ENCODE results near the gene ARCN1.

The ARCN1 gene

DNA sequence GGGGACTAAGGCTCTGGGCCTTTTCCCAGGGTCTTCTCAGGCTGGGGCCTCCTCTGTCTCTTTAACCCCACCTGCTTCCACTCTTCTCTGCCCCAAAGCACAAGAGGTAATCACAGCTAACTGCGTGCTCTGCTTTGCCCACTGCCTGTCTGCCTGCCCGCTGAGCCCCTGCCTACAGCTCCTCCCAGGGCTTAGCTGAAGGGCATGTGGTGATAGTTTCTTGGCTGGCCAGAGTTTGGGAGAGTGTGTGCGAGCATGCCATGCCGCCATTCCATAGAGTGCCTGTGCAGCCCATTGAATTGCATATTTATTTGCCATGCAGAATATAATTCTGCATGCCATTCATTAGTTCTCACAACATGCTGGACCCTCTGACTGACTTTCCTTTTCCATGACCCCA is 67.7 kb downstream of the ARCN1 start:
- TF ChIP-seq, protein P1, sequence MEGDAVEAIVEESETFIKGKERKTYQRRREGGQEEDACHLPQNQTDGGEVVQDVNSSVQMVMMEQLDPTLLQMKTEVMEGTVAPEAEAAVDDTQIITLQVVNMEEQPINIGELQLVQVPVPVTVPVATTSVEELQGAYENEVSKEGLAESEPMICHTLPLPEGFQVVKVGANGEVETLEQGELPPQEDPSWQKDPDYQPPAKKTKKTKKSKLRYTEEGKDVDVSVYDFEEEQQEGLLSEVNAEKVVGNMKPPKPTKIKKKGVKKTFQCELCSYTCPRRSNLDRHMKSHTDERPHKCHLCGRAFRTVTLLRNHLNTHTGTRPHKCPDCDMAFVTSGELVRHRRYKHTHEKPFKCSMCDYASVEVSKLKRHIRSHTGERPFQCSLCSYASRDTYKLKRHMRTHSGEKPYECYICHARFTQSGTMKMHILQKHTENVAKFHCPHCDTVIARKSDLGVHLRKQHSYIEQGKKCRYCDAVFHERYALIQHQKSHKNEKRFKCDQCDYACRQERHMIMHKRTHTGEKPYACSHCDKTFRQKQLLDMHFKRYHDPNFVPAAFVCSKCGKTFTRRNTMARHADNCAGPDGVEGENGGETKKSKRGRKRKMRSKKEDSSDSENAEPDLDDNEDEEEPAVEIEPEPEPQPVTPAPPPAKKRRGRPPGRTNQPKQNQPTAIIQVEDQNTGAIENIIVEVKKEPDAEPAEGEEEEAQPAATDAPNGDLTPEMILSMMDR (IDR thresholded peaks at IDR 0.05; ENCODE audit: insufficient read depth, low read length, missing control alignments): no peak
- H3K4me3 ChIP-seq (ENCODE audit: low read depth, low read length): no peak overlapping the region
- DNase-seq (ENCODE audit: low read depth, low spot score): no peak
- ChIA-PET POLR2A (interaction anchor here (1.0 to 5.3 kb wide), 2 partner anchors 13 to 18 kb away, joined by 3 to 32 read pairs; no protein-coding TSS in a partner anchor), CTCF (interaction anchor here (0.8 to 1.3 kb wide), 4 partner anchors 13 to 39 kb away, joined by 3 to 4 read pairs (median 3); no protein-coding TSS in a partner anchor)

DNA sequence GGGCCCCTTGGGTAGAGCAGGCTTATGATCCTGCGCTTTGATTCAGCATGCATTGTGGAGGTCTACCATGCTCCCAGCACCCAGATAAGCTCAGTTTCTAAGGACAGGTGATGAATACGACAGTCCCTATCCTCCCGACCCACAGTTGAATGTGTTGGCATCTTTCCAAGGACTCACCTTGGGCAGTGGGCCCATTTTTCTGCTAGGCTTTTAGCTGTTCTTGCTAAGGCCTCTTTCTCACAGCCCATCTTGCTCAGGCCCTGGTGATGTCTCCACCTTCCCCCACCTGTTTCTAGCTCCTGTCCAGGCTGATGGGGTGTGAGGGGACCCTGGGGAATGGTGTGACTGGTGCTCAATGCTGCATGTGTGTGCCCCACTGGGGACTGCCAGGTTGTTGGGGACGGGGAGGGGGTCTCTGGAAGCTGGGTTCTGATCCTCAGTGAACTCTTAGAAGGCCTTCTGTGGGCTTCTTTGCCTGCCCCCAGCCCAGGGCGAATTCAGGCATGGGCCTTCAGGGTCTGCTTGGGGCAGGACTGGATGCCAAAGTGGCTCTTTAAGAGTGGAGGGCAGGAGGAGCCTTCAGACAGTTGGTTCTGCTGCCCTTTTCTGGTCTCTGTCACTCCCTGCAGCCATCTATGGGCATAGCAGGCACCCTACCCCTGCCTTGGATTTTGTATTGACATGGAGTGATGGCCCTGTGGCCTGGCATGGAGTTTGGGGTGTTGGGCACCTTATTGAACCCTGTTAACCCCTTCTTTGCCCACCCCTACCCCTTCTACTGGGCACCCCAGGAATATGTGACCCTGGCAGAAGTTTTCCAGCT is 68.3 kb downstream of the ARCN1 start:
- ChIA-PET POLR2A (interaction anchor here (5.3 kb wide), 1 partner anchor 18 kb away, joined by 32 read pairs; no protein-coding TSS in a partner anchor), CTCF (interaction anchor here (0.8 to 1.3 kb wide), 4 partner anchors 12 to 40 kb away, joined by 3 to 4 read pairs (median 3); no protein-coding TSS in a partner anchor)
- DNase-seq (ENCODE audit: low read depth, low spot score): no peak
- no peak overlapping the region for H3K4me3 ChIP-seq (ENCODE audit: low read depth, low read length)
- TF ChIP-seq, protein P1 (IDR thresholded peaks at IDR 0.05; ENCODE audit: insufficient read depth, low read length, missing control alignments): no peak

DNA sequence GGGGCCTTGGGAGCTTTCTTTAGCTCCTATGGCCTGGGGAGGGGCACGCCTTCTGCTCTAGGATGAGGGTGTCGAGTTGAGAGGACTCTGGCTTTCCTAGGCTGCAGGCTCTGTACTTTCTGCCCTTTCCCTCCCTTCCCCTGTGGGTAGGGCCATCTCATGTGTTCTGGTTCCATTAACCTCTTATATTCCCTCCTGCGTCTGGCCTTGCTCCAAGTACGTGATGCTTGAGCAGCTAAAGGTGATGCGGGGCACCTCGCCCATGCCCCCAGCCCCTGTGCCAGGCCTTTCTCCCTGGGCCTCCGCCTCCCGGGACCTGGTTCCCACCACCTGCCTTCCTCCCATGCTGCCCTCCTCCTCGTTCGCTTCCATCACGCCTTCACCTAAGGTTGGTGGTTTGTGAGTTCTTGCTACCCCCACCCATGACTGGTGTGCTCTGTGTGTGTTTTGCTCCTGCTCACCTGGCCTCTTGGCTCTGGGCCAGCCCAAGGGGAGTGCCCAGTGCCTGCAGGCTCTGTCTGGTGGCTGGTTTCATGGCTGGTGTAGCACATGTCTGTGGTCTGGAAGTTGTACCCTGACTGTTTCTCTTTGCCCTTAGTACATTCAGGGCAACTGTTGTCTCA is 69.3 kb downstream of the ARCN1 start:
- TF ChIP-seq, protein P1 (IDR thresholded peaks at IDR 0.05; ENCODE audit: insufficient read depth, low read length, missing control alignments): no peak
- ChIA-PET POLR2A (no interaction called here), CTCF (interaction anchor here (1.6 kb wide), 1 partner anchor 16 kb away, joined by 5 read pairs; no protein-coding TSS in a partner anchor)
- no peak overlapping the region for H3K4me3 ChIP-seq (ENCODE audit: low read depth, low read length)
- no peak for DNase-seq (ENCODE audit: low read depth, low spot score)

DNA sequence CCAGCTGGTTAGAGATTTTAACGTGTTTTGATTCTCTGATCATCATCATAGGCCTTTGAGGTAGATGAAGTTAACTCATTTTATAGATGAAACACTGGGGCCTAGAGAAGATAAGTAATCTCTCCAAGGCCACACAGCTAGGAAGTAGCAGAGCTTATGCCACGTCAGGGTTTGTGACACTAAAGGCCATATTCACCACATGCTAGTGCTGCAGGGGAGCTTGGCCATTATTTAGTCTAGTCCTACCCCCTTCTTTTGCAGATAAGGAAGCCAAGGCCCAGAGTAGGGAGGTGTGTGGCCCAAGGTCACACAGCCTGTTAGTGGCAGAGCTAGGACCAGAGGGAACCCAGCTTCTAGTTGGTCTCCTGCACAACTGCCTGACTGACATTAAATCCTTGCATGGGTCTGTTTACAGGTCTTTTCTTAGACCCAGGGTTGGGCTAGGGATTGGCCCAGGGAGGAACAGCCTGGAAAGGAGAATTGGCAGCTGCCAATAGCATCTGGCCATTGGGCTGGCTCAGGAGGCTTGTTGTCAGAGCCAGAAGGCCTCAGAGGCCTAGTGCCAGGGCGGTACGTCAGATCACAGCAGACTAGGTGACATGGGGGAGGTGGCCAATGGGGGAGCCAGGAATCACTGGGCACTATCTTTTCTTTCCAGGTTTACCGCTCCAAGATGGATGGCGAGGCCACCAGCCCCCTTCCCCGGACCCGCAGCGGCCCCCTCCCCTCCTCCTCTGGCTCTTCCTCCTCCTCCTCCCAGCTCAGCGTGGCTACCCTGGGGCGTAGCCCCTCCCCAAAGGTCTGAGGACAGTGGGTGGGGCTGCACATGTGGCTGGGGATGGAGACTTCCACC is 71.2 kb downstream of the ARCN1 start:
- H3K4me3 ChIP-seq (ENCODE audit: low read depth, low read length): no peak overlapping the region
- no peak for DNase-seq (ENCODE audit: low read depth, low spot score)
- TF ChIP-seq, protein P1 (IDR thresholded peaks at IDR 0.05; ENCODE audit: insufficient read depth, low read length, missing control alignments): no peak
- CTCF ChIA-PET: interaction anchor here (1.1 to 2.8 kb wide), 4 partner anchors 12 to 17 kb away, joined by 3 to 16 read pairs (median 5); no protein-coding TSS in a partner anchor
- POLR2A ChIA-PET: interaction anchor here (0.7 kb wide), 1 partner anchor 21 kb away, joined by 3 read pairs; no protein-coding TSS in a partner anchor

DNA sequence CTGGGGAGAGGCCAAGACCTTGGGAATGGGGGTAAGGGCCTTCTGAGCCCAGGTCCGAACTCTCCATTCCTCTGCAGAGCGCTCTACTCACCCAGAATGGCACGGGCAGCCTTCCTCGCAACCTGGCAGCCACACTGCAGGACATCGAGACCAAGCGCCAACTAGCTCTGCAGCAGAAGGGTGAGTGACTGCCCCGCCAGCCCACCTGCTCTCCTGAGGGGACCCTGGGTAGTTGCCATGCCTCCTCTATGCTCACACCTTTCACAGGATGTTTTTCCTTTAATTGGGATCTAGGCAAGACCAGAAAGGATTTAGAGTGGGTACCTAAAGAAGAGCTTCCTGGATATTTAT is 71.8 kb downstream of the ARCN1 start:
- CTCF ChIA-PET: interaction anchor here (0.6 to 2.8 kb wide), 3 partner anchors 13 to 17 kb away, joined by 3 to 16 read pairs (median 5); no protein-coding TSS in a partner anchor
- no peak overlapping the region for H3K4me3 ChIP-seq (ENCODE audit: low read depth, low read length)
- no peak for DNase-seq (ENCODE audit: low read depth, low spot score)
- POLR2A ChIA-PET: no interaction called here
- TF ChIP-seq, protein P1 (IDR thresholded peaks at IDR 0.05; ENCODE audit: insufficient read depth, low read length, missing control alignments): no peak

Measured in AG04449 (cell line).